ENCODE measurements around the gene IARS1.
A peak's percentile ranks its signal among the peaks of the same experiment; 100 is the strongest.

The IARS1 gene

GRCh38 chr9:92292338-92293074, 991 bp downstream of the IARS1 start:
- Histone ChIP-seq H3K4me2 (ENCODE audit: low read depth, low read length, poor library complexity, severe bottlenecking) (peak overlapping the region; percentile 87), H3K9ac (ENCODE audit: low read depth, low read length, poor library complexity, severe bottlenecking) (peak overlapping the region; percentile 95), H3K9me2 (replicated peaks; ENCODE audit: low read depth, low read length) (no peaks in the 10 kb centered on the region), H3K27me3 (ENCODE audit: insufficient read depth, low read length, poor library complexity, severe bottlenecking) (no peaks in the 10 kb centered on the region), H2AFZ (ENCODE audit: low read length) (peak overlapping the region; percentile 92; the same call in 1 of the 2 replicates), H3K4me1 (ENCODE audit: insufficient read depth, low read length, poor library complexity, severe bottlenecking) (peaks cover 50% of the 10 kb centered on the region), H3K36me3 (ENCODE audit: insufficient read depth, low read length) (peaks cover 23% of the 10 kb centered on the region), H3K79me2 (ENCODE audit: insufficient read depth, low read length) (peaks cover 68% of the 10 kb centered on the region), H4K20me1 (ENCODE audit: insufficient read depth, low read length, poor library complexity, severe bottlenecking) (peaks cover 43% of the 10 kb centered on the region), H3K9me3 (ENCODE audit: insufficient read depth, low read depth, low read length) (no peaks in the 10 kb centered on the region), H3K4me3 (ENCODE audit: low read length, poor library complexity, severe bottlenecking) (peak overlapping the region; percentile 94), H3F3A (ENCODE audit: low read depth) (peaks cover 7% of the 10 kb centered on the region; the same call in 1 of the 2 replicates)
- TF ChIP-seq EZH2phosphoT487 (IDR thresholded peaks at IDR 0.05; ENCODE audit: borderline replicate concordance), result no peak
- TF ChIP-seq, protein P1, sequence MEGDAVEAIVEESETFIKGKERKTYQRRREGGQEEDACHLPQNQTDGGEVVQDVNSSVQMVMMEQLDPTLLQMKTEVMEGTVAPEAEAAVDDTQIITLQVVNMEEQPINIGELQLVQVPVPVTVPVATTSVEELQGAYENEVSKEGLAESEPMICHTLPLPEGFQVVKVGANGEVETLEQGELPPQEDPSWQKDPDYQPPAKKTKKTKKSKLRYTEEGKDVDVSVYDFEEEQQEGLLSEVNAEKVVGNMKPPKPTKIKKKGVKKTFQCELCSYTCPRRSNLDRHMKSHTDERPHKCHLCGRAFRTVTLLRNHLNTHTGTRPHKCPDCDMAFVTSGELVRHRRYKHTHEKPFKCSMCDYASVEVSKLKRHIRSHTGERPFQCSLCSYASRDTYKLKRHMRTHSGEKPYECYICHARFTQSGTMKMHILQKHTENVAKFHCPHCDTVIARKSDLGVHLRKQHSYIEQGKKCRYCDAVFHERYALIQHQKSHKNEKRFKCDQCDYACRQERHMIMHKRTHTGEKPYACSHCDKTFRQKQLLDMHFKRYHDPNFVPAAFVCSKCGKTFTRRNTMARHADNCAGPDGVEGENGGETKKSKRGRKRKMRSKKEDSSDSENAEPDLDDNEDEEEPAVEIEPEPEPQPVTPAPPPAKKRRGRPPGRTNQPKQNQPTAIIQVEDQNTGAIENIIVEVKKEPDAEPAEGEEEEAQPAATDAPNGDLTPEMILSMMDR (conservative IDR thresholded peaks at IDR 0.05; ENCODE audit: low read length), result no peak

GRCh38 chr9:92291577-92291976, 1.9 kb downstream of the IARS1 start:
- H3K79me2 ChIP-seq (ENCODE audit: insufficient read depth, low read length), result peaks cover 75% of the 10 kb centered on the region
- no peaks in the 10 kb centered on the region for H3K9me3 ChIP-seq (ENCODE audit: insufficient read depth, low read depth, low read length)
- H3F3A ChIP-seq (ENCODE audit: low read depth), result peaks cover 7% of the 10 kb centered on the region; the same call in 1 of the 2 replicates
- H3K36me3 ChIP-seq (ENCODE audit: insufficient read depth, low read length), result peaks cover 22% of the 10 kb centered on the region
- peak overlapping the region; percentile 95 for H3K9ac ChIP-seq (ENCODE audit: low read depth, low read length, poor library complexity, severe bottlenecking)
- no peaks in the 10 kb centered on the region for H3K9me2 ChIP-seq (replicated peaks; ENCODE audit: low read depth, low read length)
- peak overlapping the region; percentile 94 for H3K4me3 ChIP-seq (ENCODE audit: low read length, poor library complexity, severe bottlenecking)
- no peak for TF ChIP-seq EZH2phosphoT487 (IDR thresholded peaks at IDR 0.05; ENCODE audit: borderline replicate concordance)
- TF ChIP-seq, protein P1 (conservative IDR thresholded peaks at IDR 0.05; ENCODE audit: low read length), result no peak
- H3K27me3 ChIP-seq (ENCODE audit: insufficient read depth, low read length, poor library complexity, severe bottlenecking), result no peaks in the 10 kb centered on the region
- H2AFZ ChIP-seq (ENCODE audit: low read length), result no peak overlapping the region
- peaks cover 52% of the 10 kb centered on the region for H4K20me1 ChIP-seq (ENCODE audit: insufficient read depth, low read length, poor library complexity, severe bottlenecking)
- H3K4me2 ChIP-seq (ENCODE audit: low read depth, low read length, poor library complexity, severe bottlenecking), result peak overlapping the region; percentile 87
- H3K4me1 ChIP-seq (ENCODE audit: insufficient read depth, low read length, poor library complexity, severe bottlenecking), result peaks cover 50% of the 10 kb centered on the region

DNA sequence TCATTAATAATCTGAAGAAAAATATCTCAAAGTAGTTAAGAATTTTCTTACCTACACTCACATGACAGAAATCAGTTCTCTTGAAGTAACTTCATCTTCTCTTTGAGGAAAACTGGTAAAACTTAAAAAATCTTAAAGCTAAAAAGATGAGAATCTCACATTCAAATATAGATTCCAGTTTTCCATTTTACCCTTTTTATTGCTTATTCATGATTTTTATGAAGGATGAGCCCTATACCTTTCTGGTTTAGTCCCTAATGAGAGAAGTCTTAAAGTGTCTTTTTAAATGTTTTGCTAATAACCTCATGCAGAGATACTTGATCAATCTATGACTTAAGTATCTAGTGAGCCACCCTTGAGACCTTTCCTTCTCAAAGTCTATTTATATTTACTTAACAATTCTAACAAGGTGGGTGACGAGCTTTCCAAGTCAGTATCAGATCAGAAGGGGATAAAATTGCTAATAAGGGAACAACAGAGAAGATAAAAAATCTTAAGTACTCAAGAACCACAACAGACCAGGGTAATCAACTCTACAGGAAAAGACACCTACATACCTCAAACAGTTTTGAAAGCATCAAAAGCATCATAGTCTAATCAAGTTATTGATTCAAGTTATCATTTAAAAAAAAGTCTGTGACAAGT, 2.6 kb downstream of the IARS1 start:
- Histone ChIP-seq H3F3A (ENCODE audit: low read depth) (0 out of 2 replicates have a peak, but pooled peaks cover 2% of the 10 kb centered on the region), H3K79me2 (ENCODE audit: insufficient read depth, low read length) (peaks cover 81% of the 10 kb centered on the region), H3K27me3 (ENCODE audit: insufficient read depth, low read length, poor library complexity, severe bottlenecking) (no peaks in the 10 kb centered on the region), H3K4me3 (ENCODE audit: low read length, poor library complexity, severe bottlenecking) (peak overlapping the region; percentile 94), H3K36me3 (ENCODE audit: insufficient read depth, low read length) (peaks cover 29% of the 10 kb centered on the region), H3K4me2 (ENCODE audit: low read depth, low read length, poor library complexity, severe bottlenecking) (peak overlapping the region; percentile 87), H2AFZ (ENCODE audit: low read length) (no peak overlapping the region), H3K9me2 (replicated peaks; ENCODE audit: low read depth, low read length) (no peaks in the 10 kb centered on the region), H4K20me1 (ENCODE audit: insufficient read depth, low read length, poor library complexity, severe bottlenecking) (peaks cover 56% of the 10 kb centered on the region), H3K4me1 (ENCODE audit: insufficient read depth, low read length, poor library complexity, severe bottlenecking) (peaks cover 50% of the 10 kb centered on the region), H3K9ac (ENCODE audit: low read depth, low read length, poor library complexity, severe bottlenecking) (peak overlapping the region; percentile 95), H3K9me3 (ENCODE audit: insufficient read depth, low read depth, low read length) (no peaks in the 10 kb centered on the region)
- TF ChIP-seq, protein P1 (conservative IDR thresholded peaks at IDR 0.05; ENCODE audit: low read length), result no peak
- TF ChIP-seq EZH2phosphoT487 (IDR thresholded peaks at IDR 0.05; ENCODE audit: borderline replicate concordance), result no peak
